ENCODE measurements around the gene CADM1. TPM values are rescaled to one million over a fixed set of nuclear protein-coding genes. Genes with fewer than 3 reads are reported as not detected.

The CADM1 gene
- total RNA-seq, 2 donors from 2014 or later, result 49.6 to 137 TPM

DNA sequence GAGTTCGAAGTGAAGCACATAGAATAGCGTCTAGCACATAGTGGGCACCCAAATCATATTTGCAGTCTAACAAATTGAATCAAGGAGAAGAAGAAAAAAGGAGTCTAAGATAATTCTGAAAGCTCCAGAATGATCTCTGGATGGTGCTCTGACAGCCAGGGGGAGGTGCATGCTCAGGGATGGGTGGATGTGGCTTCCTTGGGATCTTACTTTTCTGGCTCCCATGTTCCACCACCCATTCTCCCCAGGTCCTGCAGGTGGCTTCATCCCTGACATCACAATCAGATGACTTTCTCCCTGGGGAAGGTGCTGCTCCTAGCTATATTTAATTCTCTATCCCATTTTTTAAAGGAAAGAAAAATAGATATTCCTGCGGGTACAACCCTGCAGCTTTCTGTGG, 381.9 kb downstream of the CADM1 start:
- Histone ChIP-seq H3K27ac (no peak overlapping the region), H3K4me1 (replicated peaks) (no peaks in the 10 kb centered on the region), H3K27me3 (replicated peaks; ENCODE audit: insufficient read depth) (no peaks in the 10 kb centered on the region), H3K9me3 (no peaks in the 10 kb centered on the region), H3K4me3 (no peak overlapping the region), H3K36me3 (no peaks in the 10 kb centered on the region)
- WGBS, result 91% methylated on average over 3 of the region's 3 CpGs
- TF ChIP-seq CTCF (IDR thresholded peaks at IDR 0.05) (no peak), POLR2A (IDR thresholded peaks at IDR 0.05) (no peak), POLR2AphosphoS5 (IDR thresholded peaks at IDR 0.05) (no peak)
- intact Hi-C loops (cut with DNase I), result no loop called here
- DNase-seq (ENCODE audit: low spot score), result no peak

Small RNA genes within 50 kb of the gene (small RNA-seq; reads per million reads assigned to genes)
- gene RF01293, result 0 reads per million in 2 donors

All from prostate gland (tissue), 2 donors.